Calu3 (cell line): ENCODE data around the gene ALG3. TPM values are rescaled to one million over a fixed set of nuclear protein-coding genes. Genes with fewer than 3 reads are reported as not detected.

Experiments used
- BruUV-seq: library from RNA; stranded (reverse); fragments of 400-500 nt; replicated peaks from 2 replicates; lab custom pipeline; 2021; lab: Mats Ljungman, UMichigan
- CTCF ChIA-PET: fragments of 300-600 bp; sonication (Branson Sonifier 250); formaldehyde crosslinking; loops from one replicate; lab custom pipeline; 2022; ENCODE audit warnings: antibody characterized with exemption; lab: Charles Lee
- DNase-seq: peaks from one replicate; pipeline ENCODE4 v3.0.0; 2022
- H3K27ac Mint-ChIP-seq: one replicate; pipeline ENCODE4 v1.8.0; 2022; ENCODE audit warnings: mixed read lengths; ENCODE audit not compliant: unreplicated experiment
- H3K27me3 Mint-ChIP-seq: one replicate; pipeline ENCODE4 v1.8.0; 2022; ENCODE audit warnings: mixed read lengths; ENCODE audit not compliant: unreplicated experiment
- H3K36me3 Mint-ChIP-seq: one replicate; pipeline ENCODE4 v1.8.0; 2022; ENCODE audit warnings: mild to moderate bottlenecking, moderate library complexity, mixed read lengths; ENCODE audit not compliant: insufficient read depth, unreplicated experiment
- H3K4me1 Mint-ChIP-seq: one replicate; pipeline ENCODE4 v1.8.0; 2022; ENCODE audit warnings: mild to moderate bottlenecking, low read depth, mixed read lengths; ENCODE audit not compliant: unreplicated experiment
- H3K4me3 Mint-ChIP-seq: one replicate; pipeline ENCODE4 v1.8.0; 2022; ENCODE audit warnings: mild to moderate bottlenecking, low read depth, moderate library complexity, mixed read lengths; ENCODE audit not compliant: unreplicated experiment
- H3K9me3 Mint-ChIP-seq: one replicate; pipeline ENCODE4 v1.8.0; 2022; ENCODE audit warnings: low read depth, mixed read lengths; ENCODE audit not compliant: unreplicated experiment
- CTCF ChIP-seq: fragments of 200-600 bp; IDR thresholded peaks from one replicate; pipeline ENCODE4 v1.8.0; 2022; ENCODE audit warnings: antibody characterized with exemption; ENCODE audit not compliant: unreplicated experiment
- intact Hi-C: fragments of 100-400 bp; cut with micrococcal nuclease; formaldehyde crosslinking; loops from one replicate; pipeline ENCODE4 v1.10.0; 2022; ENCODE audit not compliant: unreplicated experiment
- total RNA-seq: library from RNA; stranded (reverse); gene quantifications from 2 replicates; pipeline ENCODE4 v1.2.3, GENCODE V29; 2022

The ALG3 gene
- total RNA-seq, 1 experiment from 2014 or later: 140 TPM

GRCh38 chr3:184241447-184242296, 7.1 kb downstream of the ALG3 start:
- CTCF ChIA-PET: interaction anchor here (0.6 to 3.6 kb wide), 14 partner anchors 14 to 348 kb away, joined by 3 to 29 read pairs (median 4); partner anchors contain the start of genes ABCF3, AP2M1, DVL3 and EIF2B5
- intact Hi-C loops: loop anchor here (1.0 to 5.0 kb wide), 3 partner anchors 96 to 347 kb away; no protein-coding TSS in a partner anchor
- H3K36me3 Mint-ChIP-seq: peaks cover 41% of the 10 kb centered on the region
- no peaks in the 10 kb centered on the region for H3K4me1 Mint-ChIP-seq
- BruUV-seq: no TSS peak
- peak; percentile 94 for DNase-seq
- H3K9me3 Mint-ChIP-seq: no peaks in the 10 kb centered on the region
- H3K27me3 Mint-ChIP-seq: peaks cover 39% of the 10 kb centered on the region
- TF ChIP-seq CTCF: peak; percentile 94
- no peak overlapping the region for H3K27ac Mint-ChIP-seq
- peak overlapping the region; percentile 56 for H3K4me3 Mint-ChIP-seq

- no peak for DNase-seq
- H3K27ac Mint-ChIP-seq: no peak overlapping the region
- H3K27me3 Mint-ChIP-seq: peaks cover 39% of the 10 kb centered on the region
- CTCF ChIA-PET: interaction anchor here (1.0 to 3.6 kb wide), 10 partner anchors 11 to 345 kb away, joined by 3 to 29 read pairs (median 5); partner anchors contain the start of genes ABCF3, AP2M1, CAMK2N2 and DVL3
- no TSS peak for BruUV-seq
- H3K4me3 Mint-ChIP-seq: peak overlapping the region; percentile 56
- H3K4me1 Mint-ChIP-seq: no peaks in the 10 kb centered on the region
- H3K9me3 Mint-ChIP-seq: no peaks in the 10 kb centered on the region
- H3K36me3 Mint-ChIP-seq: peaks cover 39% of the 10 kb centered on the region
- TF ChIP-seq CTCF: no peak
- intact Hi-C loops: loop anchor here (5.0 kb wide), 1 partner anchor 199 kb away; no protein-coding TSS in a partner anchor
Observed at GRCh38 chr3:184241141-184241446, 7.7 kb downstream of the ALG3 start.

GRCh38 chr3:184240384-184241140, 8.2 kb downstream of the ALG3 start:
- Mint-ChIP-seq H3K36me3 (peaks cover 37% of the 10 kb centered on the region), H3K4me1 (no peaks in the 10 kb centered on the region), H3K27me3 (peaks cover 39% of the 10 kb centered on the region), H3K4me3 (peak overlapping the region; percentile 56), H3K27ac (no peak overlapping the region), H3K9me3 (no peaks in the 10 kb centered on the region)
- peak; percentile 44 for DNase-seq
- TF ChIP-seq CTCF: no peak
- intact Hi-C loops: loop anchor here (5.0 kb wide), 1 partner anchor 198 kb away; no protein-coding TSS in a partner anchor
- CTCF ChIA-PET: interaction anchor here (0.5 to 3.6 kb wide), 9 partner anchors 11 to 345 kb away, joined by 3 to 29 read pairs (median 5); partner anchors contain the start of genes AP2M1, CAMK2N2, DVL3 and VWA5B2
- BruUV-seq: no TSS peak

- peaks cover 39% of the 10 kb centered on the region for H3K27me3 Mint-ChIP-seq
- CTCF ChIA-PET: interaction anchor here (1.1 to 3.6 kb wide), 5 partner anchors 10 to 95 kb away, joined by 3 to 29 read pairs (median 5); partner anchors contain the start of genes CAMK2N2 and VWA5B2
- BruUV-seq: no TSS peak
- no peak for TF ChIP-seq CTCF
- no peak overlapping the region for H3K4me3 Mint-ChIP-seq
- DNase-seq: no peak
- intact Hi-C loops: loop anchor here (5.0 kb wide), 1 partner anchor 197 kb away; no protein-coding TSS in a partner anchor
- H3K4me1 Mint-ChIP-seq: peaks cover 1% of the 10 kb centered on the region
- no peak overlapping the region for H3K27ac Mint-ChIP-seq
- H3K9me3 Mint-ChIP-seq: no peaks in the 10 kb centered on the region
- H3K36me3 Mint-ChIP-seq: peaks cover 32% of the 10 kb centered on the region
Observed at GRCh38 chr3:184239708-184240107, 9.1 kb downstream of the ALG3 start.
